Panc1 (cell line): Measurements from ENCODE around the gene GRIK1. TPM values are rescaled to one million over a fixed set of nuclear protein-coding genes. Genes with fewer than 3 reads are reported as not detected.

Experiments
- ATAC-seq: fragments of 200-7000 bp; cut with Tn5 transposase; 2 replicates; pipeline ENCODE4 v1.9.1; 2020; ENCODE audit warnings: mild to moderate bottlenecking, moderate library complexity
- BruUV-seq: library from RNA; stranded (reverse); fragments of 400-500 nt; replicated peaks from 2 replicates; lab custom pipeline; 2021; lab: Mats Ljungman, UMichigan
- CTCF ChIA-PET: fragments of 300-600 bp; sonication (Branson Sonifier 250); formaldehyde crosslinking; loops from one replicate; lab custom pipeline; 2022; ENCODE audit warnings: antibody characterized with exemption; lab: Charles Lee
- POLR2A ChIA-PET: fragments of 300-600 bp; sonication (Branson Sonifier 250); formaldehyde crosslinking; loops from one replicate; lab custom pipeline; 2022; ENCODE audit warnings: antibody characterized with exemption; lab: Charles Lee
- DNase-seq: peaks from one replicate; pipeline ENCODE4 v3.0.0-alpha.2; 2010; ENCODE audit warnings: low read depth, low spot score
- H3K27ac ChIP-seq: 2 replicates; pipeline ENCODE4 v1.5.1; 2011; ENCODE audit warnings: mild to moderate bottlenecking, low read length, inconsistent platforms
- H3K27me3 ChIP-seq: fragments of 200-500 bp; sonication (Bioruptor generic); 2 replicates; pipeline ENCODE4 v1.6.0; 2014; ENCODE audit warnings: low read length, inconsistent platforms; ENCODE audit not compliant: control insufficient read depth, insufficient read depth
- H3K36me3 ChIP-seq: fragments of 200-500 bp; sonication (Bioruptor generic); 2 replicates; pipeline ENCODE4 v1.5.1; 2014; ENCODE audit warnings: inconsistent platforms, mild to moderate bottlenecking, low read length, moderate library complexity; ENCODE audit not compliant: control insufficient read depth, insufficient read depth
- H3K4me1 ChIP-seq: 2 replicates; pipeline ENCODE4 v1.5.1; 2011; ENCODE audit warnings: inconsistent platforms, mild to moderate bottlenecking, low read length, moderate library complexity; ENCODE audit not compliant: control insufficient read depth, insufficient read depth
- H3K4me3 ChIP-seq, 2 experiments: 2 replicates each; pipeline ENCODE4 v1.5.1; 2011 to 2012; ENCODE audit warnings: low read depth in 2 of 2, low read length in 2 of 2, mild to moderate bottlenecking in 2 of 2, inconsistent platforms in 1 of 2, moderate library complexity in 1 of 2
- H3K9me3 ChIP-seq: fragments of 200-500 bp; sonication (Bioruptor generic); 2 replicates; pipeline ENCODE4 v1.5.1; 2014; ENCODE audit warnings: low read depth, mild to moderate bottlenecking, inconsistent platforms, low read length, moderate library complexity; ENCODE audit not compliant: control insufficient read depth, insufficient read depth
- POLR2AphosphoS5 ChIP-seq: IDR thresholded peaks from 2 replicates; pipeline ENCODE4 v1.6.1; 2012; ENCODE audit warnings: mild to moderate bottlenecking, low read depth, low read length, moderate library complexity
- SIN3A ChIP-seq: IDR thresholded peaks from 2 replicates; pipeline ENCODE4 v1.6.1; 2012; ENCODE audit warnings: low read depth, mild to moderate bottlenecking, low read length, moderate library complexity, borderline replicate concordance; ENCODE audit not compliant: insufficient read depth
- TCF7L2 ChIP-seq: IDR thresholded peaks from 2 replicates; pipeline ENCODE4 v1.6.1; 2011; ENCODE audit warnings: mild to moderate bottlenecking, low read depth, low read length, inconsistent platforms
- in situ Hi-C: cut with HindIII; loops from 2 replicates; pipeline ENCODE4 v1.10.0; 2016; ENCODE audit warnings: low sequenced_read_pairs, low pct_unique_long_range_greater_than_20kb
- intact Hi-C: fragments of 100-400 bp; cut with micrococcal nuclease; formaldehyde crosslinking; loops from one replicate; pipeline ENCODE4 v1.10.0; 2022; ENCODE audit not compliant: unreplicated experiment
- total RNA-seq: library from RNA; stranded (reverse); gene quantifications from one replicate; pipeline ENCODE4 v1.2.1, GENCODE V29; 2021; ENCODE audit not compliant: unreplicated experiment
- TF ChIP-seq, protein P1 (sequence below): fragments of 450-650 bp; IDR thresholded peaks from 2 replicates; pipeline ENCODE4 v1.5.1; 2017; ENCODE audit warnings: mild to moderate bottlenecking
- TF ChIP-seq, protein P2 (sequence below), 2 experiments: IDR thresholded peaks; 2 replicates each; pipeline ENCODE4 v1.6.1; 2011 to 2012; ENCODE audit warnings: low read depth in 2 of 2, control low read depth in 1 of 2, low read length in 1 of 2, mild to moderate bottlenecking in 1 of 2, moderate library complexity in 1 of 2; ENCODE audit not compliant: insufficient read depth in 1 of 2

GRIK1 gene
- total RNA-seq, 1 experiment from 2014 or later = not detected

DNA sequence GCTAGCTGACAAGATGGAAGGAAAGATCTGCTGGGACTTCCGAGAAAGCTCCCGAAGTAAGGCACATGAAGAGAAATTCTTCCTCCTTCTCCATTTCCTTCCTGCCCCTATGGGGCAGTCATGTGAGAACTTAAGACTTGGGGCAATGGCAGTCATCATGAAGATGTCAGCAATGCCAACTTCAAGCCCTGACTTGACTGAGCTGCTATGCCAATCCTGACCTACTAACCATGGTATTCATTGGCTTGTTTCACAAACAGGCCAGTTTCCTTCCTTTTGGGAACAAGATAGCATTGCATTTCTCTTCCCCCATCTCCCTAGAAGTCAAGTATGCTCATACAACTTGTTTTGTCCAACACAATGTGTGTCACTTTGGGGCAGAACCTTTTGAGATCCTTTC, 25.5 kb downstream of the GRIK1 start:
- Histone ChIP-seq H3K4me1 (no peaks in the 10 kb centered on the region), H3K4me3 (no peak overlapping the region), H3K27me3 (no peaks in the 10 kb centered on the region), H3K9me3 (no peaks in the 10 kb centered on the region), H3K27ac (no peak overlapping the region), H3K36me3 (no peaks in the 10 kb centered on the region)
- ATAC-seq = no peak
- CTCF ChIA-PET = no interaction called here
- intact Hi-C loops (no loop called here), in situ Hi-C loops (no loop called here)
- DNase-seq = no peak
- no peak for TF ChIP-seq TCF7L2
- no peak for TF ChIP-seq POLR2AphosphoS5
- TF ChIP-seq, protein P1, sequence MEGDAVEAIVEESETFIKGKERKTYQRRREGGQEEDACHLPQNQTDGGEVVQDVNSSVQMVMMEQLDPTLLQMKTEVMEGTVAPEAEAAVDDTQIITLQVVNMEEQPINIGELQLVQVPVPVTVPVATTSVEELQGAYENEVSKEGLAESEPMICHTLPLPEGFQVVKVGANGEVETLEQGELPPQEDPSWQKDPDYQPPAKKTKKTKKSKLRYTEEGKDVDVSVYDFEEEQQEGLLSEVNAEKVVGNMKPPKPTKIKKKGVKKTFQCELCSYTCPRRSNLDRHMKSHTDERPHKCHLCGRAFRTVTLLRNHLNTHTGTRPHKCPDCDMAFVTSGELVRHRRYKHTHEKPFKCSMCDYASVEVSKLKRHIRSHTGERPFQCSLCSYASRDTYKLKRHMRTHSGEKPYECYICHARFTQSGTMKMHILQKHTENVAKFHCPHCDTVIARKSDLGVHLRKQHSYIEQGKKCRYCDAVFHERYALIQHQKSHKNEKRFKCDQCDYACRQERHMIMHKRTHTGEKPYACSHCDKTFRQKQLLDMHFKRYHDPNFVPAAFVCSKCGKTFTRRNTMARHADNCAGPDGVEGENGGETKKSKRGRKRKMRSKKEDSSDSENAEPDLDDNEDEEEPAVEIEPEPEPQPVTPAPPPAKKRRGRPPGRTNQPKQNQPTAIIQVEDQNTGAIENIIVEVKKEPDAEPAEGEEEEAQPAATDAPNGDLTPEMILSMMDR = no peak
- TF ChIP-seq, protein P2, sequence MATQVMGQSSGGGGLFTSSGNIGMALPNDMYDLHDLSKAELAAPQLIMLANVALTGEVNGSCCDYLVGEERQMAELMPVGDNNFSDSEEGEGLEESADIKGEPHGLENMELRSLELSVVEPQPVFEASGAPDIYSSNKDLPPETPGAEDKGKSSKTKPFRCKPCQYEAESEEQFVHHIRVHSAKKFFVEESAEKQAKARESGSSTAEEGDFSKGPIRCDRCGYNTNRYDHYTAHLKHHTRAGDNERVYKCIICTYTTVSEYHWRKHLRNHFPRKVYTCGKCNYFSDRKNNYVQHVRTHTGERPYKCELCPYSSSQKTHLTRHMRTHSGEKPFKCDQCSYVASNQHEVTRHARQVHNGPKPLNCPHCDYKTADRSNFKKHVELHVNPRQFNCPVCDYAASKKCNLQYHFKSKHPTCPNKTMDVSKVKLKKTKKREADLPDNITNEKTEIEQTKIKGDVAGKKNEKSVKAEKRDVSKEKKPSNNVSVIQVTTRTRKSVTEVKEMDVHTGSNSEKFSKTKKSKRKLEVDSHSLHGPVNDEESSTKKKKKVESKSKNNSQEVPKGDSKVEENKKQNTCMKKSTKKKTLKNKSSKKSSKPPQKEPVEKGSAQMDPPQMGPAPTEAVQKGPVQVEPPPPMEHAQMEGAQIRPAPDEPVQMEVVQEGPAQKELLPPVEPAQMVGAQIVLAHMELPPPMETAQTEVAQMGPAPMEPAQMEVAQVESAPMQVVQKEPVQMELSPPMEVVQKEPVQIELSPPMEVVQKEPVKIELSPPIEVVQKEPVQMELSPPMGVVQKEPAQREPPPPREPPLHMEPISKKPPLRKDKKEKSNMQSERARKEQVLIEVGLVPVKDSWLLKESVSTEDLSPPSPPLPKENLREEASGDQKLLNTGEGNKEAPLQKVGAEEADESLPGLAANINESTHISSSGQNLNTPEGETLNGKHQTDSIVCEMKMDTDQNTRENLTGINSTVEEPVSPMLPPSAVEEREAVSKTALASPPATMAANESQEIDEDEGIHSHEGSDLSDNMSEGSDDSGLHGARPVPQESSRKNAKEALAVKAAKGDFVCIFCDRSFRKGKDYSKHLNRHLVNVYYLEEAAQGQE (IDR thresholded peaks at IDR 0.05; ENCODE audit: insufficient read depth in 1 of 2, low read depth in 2 of 2, low read length in 1 of 2) = no peak
- no peak for TF ChIP-seq SIN3A
- POLR2A ChIA-PET = no interaction called here
- BruUV-seq = no TSS peak

DNA sequence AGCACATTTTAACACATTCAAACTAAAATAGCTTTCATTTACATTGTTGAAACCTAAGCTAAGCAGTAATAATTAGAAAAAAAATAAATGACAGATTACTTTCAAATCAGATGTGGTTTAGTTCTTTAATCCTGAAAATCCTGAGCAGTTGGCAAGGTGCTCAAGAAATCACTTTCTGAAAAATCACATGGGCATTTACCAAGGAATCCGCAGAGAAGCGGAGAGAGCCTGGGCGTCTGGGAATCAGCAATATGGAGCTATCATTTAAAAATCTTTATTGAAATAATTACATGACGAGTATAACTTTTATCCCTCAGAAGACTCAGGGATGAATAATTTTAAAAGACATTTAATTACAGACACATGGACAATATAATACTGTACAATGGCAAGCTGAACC, 30.2 kb downstream of the GRIK1 start:
- H3K9me3 ChIP-seq = no peaks in the 10 kb centered on the region
- CTCF ChIA-PET = no interaction called here
- TF ChIP-seq TCF7L2 (no peak), POLR2AphosphoS5 (no peak), SIN3A (no peak)
- TF ChIP-seq, protein P2 (IDR thresholded peaks at IDR 0.05; ENCODE audit: insufficient read depth in 1 of 2, low read depth in 2 of 2, low read length in 1 of 2) = no peak
- TF ChIP-seq, protein P1 = no peak
- H3K36me3 ChIP-seq = no peaks in the 10 kb centered on the region
- H3K27me3 ChIP-seq = no peaks in the 10 kb centered on the region
- H3K4me1 ChIP-seq = no peaks in the 10 kb centered on the region
- intact Hi-C loops (no loop called here), in situ Hi-C loops (no loop called here)
- no TSS peak for BruUV-seq
- no peak for DNase-seq
- ATAC-seq = no peak
- no peak overlapping the region for H3K4me3 ChIP-seq
- POLR2A ChIA-PET = no interaction called here
- no peak overlapping the region for H3K27ac ChIP-seq
